ENCODE data around the gene TSPAN9. TPM values are rescaled to one million over a fixed set of nuclear protein-coding genes. Genes with fewer than 3 reads are reported as not detected.

The TSPAN9 gene
- polyA plus RNA-seq, 3 donors: 0.15 to 0.34 (median 0.25) TPM

DNA sequence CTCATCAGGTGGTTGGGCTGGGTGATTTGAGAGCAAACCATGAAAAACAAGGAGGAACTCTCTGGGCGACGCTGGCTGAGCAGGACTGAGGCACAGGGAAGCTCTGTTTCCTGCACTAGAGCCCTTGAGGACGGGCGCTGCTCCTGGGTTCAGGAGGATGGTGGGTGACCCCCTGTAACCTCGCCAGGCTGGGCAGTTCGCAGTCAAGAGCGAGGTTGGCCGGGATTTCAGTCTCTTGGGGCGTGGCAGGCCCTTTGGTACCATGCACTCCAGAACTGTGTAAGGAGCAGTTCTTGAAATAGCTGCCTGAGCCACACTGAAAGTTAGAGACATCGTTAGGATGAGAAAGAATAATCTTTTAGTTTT is 202.2 kb downstream of the TSPAN9 start:
- no peaks in the 10 kb centered on the region for H3K36me3 ChIP-seq (replicated peaks in 1 of 2; ENCODE audit: control insufficient read depth in 1 of 2, insufficient read depth in 2 of 2, low read length in 2 of 2)
- H2AFZ ChIP-seq (ENCODE audit: insufficient read depth, low read depth, low read length, poor library complexity, severe bottlenecking): no peak overlapping the region
- H3K4me1 ChIP-seq (ENCODE audit: control insufficient read depth in 1 of 2, insufficient read depth in 2 of 2, low read length in 2 of 2): no peaks in the 10 kb centered on the region
- TF ChIP-seq, protein P1, sequence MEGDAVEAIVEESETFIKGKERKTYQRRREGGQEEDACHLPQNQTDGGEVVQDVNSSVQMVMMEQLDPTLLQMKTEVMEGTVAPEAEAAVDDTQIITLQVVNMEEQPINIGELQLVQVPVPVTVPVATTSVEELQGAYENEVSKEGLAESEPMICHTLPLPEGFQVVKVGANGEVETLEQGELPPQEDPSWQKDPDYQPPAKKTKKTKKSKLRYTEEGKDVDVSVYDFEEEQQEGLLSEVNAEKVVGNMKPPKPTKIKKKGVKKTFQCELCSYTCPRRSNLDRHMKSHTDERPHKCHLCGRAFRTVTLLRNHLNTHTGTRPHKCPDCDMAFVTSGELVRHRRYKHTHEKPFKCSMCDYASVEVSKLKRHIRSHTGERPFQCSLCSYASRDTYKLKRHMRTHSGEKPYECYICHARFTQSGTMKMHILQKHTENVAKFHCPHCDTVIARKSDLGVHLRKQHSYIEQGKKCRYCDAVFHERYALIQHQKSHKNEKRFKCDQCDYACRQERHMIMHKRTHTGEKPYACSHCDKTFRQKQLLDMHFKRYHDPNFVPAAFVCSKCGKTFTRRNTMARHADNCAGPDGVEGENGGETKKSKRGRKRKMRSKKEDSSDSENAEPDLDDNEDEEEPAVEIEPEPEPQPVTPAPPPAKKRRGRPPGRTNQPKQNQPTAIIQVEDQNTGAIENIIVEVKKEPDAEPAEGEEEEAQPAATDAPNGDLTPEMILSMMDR (IDR thresholded peaks at IDR 0.05): no peak
- H3K27me3 ChIP-seq (ENCODE audit: control insufficient read depth in 2 of 2, insufficient read depth in 2 of 2, low read length in 2 of 2): peaks cover 0 to 8% of the 10 kb centered on the region in 2 donors
- H4K20me1 ChIP-seq (ENCODE audit: insufficient read depth, low read length): no peaks in the 10 kb centered on the region
- H3K9me3 ChIP-seq (replicated peaks in 1 of 2; ENCODE audit: control insufficient read depth in 1 of 2, insufficient read depth in 1 of 2, low read length in 2 of 2): no peaks in the 10 kb centered on the region
- H3K4me2 ChIP-seq (replicated peaks; ENCODE audit: extremely low read depth, low read length, poor library complexity, severe bottlenecking): no peak overlapping the region
- Mint-ChIP-seq H3K36me3 (no peaks in the 10 kb centered on the region), H3K27ac (no peak overlapping the region), H3K9me3 (peaks cover 0 to 2% (median 0%) of the 10 kb centered on the region in 7 donors), H3K4me3 (no peak overlapping the region), H3K4me1 (peaks cover 2% of the 10 kb centered on the region), H3K27me3 (ENCODE audit: low read depth in 3 of 3) (peaks cover 12 to 36% (median 34%) of the 10 kb centered on the region in 3 donors)
- DNase-seq: no peak
- H3K4me3 ChIP-seq (replicated peaks in 1 of 3; ENCODE audit: low read depth in 2 of 3, low read length in 3 of 3): no peak overlapping the region
- intact Hi-C loops (cut with micrococcal nuclease): loop anchor here in 1 of 2 donors (5.0 kb wide), 1 partner anchor 207 kb away; no protein-coding TSS in a partner anchor
- no peak overlapping the region for H3K27ac ChIP-seq (ENCODE audit: low read depth in 1 of 2, low read length in 2 of 2)
- 59% methylated on average over 9 of the region's 10 CpGs for WGBS (ENCODE audit: insufficient coverage)
- no peak overlapping the region for H3K9ac ChIP-seq (ENCODE audit: insufficient read depth, low read length, poor library complexity, severe bottlenecking)
- no peaks in the 10 kb centered on the region for H3K79me2 ChIP-seq (ENCODE audit: insufficient read depth, low read length)

GRCh38 chr12:3279832-3280231 is 202.7 kb downstream of the TSPAN9 start:
- no peaks in the 10 kb centered on the region for H3K9me3 ChIP-seq (replicated peaks in 1 of 2; ENCODE audit: control insufficient read depth in 1 of 2, insufficient read depth in 1 of 2, low read length in 2 of 2)
- Mint-ChIP-seq H3K9me3 (peaks cover 0 to 2% (median 0%) of the 10 kb centered on the region in 7 donors), H3K4me3 (no peak overlapping the region), H3K4me1 (peaks cover 2% of the 10 kb centered on the region), H3K36me3 (no peaks in the 10 kb centered on the region), H3K27me3 (ENCODE audit: low read depth in 3 of 3) (peaks cover 12 to 36% (median 35%) of the 10 kb centered on the region in 3 donors), H3K27ac (no peak overlapping the region)
- H3K4me3 ChIP-seq (replicated peaks in 1 of 3; ENCODE audit: low read depth in 2 of 3, low read length in 3 of 3): no peak overlapping the region
- H3K4me2 ChIP-seq (replicated peaks; ENCODE audit: extremely low read depth, low read length, poor library complexity, severe bottlenecking): no peak overlapping the region
- no peak overlapping the region for H3K9ac ChIP-seq (ENCODE audit: insufficient read depth, low read length, poor library complexity, severe bottlenecking)
- H3K36me3 ChIP-seq (replicated peaks in 1 of 2; ENCODE audit: control insufficient read depth in 1 of 2, insufficient read depth in 2 of 2, low read length in 2 of 2): no peaks in the 10 kb centered on the region
- WGBS (ENCODE audit: insufficient coverage): 80% methylated on average over 4 of the region's 8 CpGs
- no peak overlapping the region for H3K27ac ChIP-seq (ENCODE audit: low read depth in 1 of 2, low read length in 2 of 2)
- H3K79me2 ChIP-seq (ENCODE audit: insufficient read depth, low read length): no peaks in the 10 kb centered on the region
- H3K27me3 ChIP-seq (ENCODE audit: control insufficient read depth in 2 of 2, insufficient read depth in 2 of 2, low read length in 2 of 2): peaks cover 0 to 4% of the 10 kb centered on the region in 2 donors
- H2AFZ ChIP-seq (ENCODE audit: insufficient read depth, low read depth, low read length, poor library complexity, severe bottlenecking): no peak overlapping the region
- no peak for DNase-seq
- TF ChIP-seq, protein P1 (IDR thresholded peaks at IDR 0.05): no peak
- intact Hi-C loops (cut with micrococcal nuclease): loop anchor here in 1 of 2 donors (5.0 kb wide), 1 partner anchor 208 kb away; no protein-coding TSS in a partner anchor
- no peaks in the 10 kb centered on the region for H3K4me1 ChIP-seq (ENCODE audit: control insufficient read depth in 1 of 2, insufficient read depth in 2 of 2, low read length in 2 of 2)
- no peaks in the 10 kb centered on the region for H4K20me1 ChIP-seq (ENCODE audit: insufficient read depth, low read length)
